HL-60 (cell line): ENCODE measurements around the gene SRGAP3.

Experiments
- DNase-seq, 2 experiments: peaks; one replicate each; pipeline ENCODE4 v3.0.0-alpha.2; 2010 to 2020; ENCODE audit warnings: low read depth in 1 of 2, low spot score in 1 of 2
- H3K27ac ChIP-seq: fragments of 250-450 bp; sonication (Bioruptor Pico); replicated peaks from 2 replicates; pipeline ENCODE4 v1.5.1; 2020; ENCODE audit warnings: mild to moderate bottlenecking, moderate library complexity
- H3K27me3 ChIP-seq: fragments of 250-450 bp; sonication (Bioruptor Pico); 2 replicates; pipeline ENCODE4 v1.5.1; 2021; ENCODE audit warnings: mild to moderate bottlenecking, moderate library complexity; ENCODE audit not compliant: insufficient read depth, poor library complexity, severe bottlenecking
- H3K4me3 ChIP-seq: replicated peaks from 2 replicates; pipeline ENCODE4 v1.5.1; 2011; ENCODE audit warnings: mild to moderate bottlenecking, control low read depth, low read length; ENCODE audit not compliant: insufficient read depth
- GABPA ChIP-seq: IDR thresholded peaks from 2 replicates; pipeline ENCODE4 v1.6.1; 2012; ENCODE audit warnings: low read depth
- POLR2AphosphoS5 ChIP-seq: IDR thresholded peaks from 2 replicates; pipeline ENCODE4 v1.6.1; 2012; ENCODE audit warnings: low read depth
- SPI1 ChIP-seq: IDR thresholded peaks from 2 replicates; pipeline ENCODE4 v1.6.1; 2012; ENCODE audit warnings: low read depth, mild to moderate bottlenecking, borderline replicate concordance
- TF ChIP-seq, protein P1 (sequence below): IDR thresholded peaks from one replicate; pipeline ENCODE4 v1.5.1; 2011; ENCODE audit warnings: low read length, control low read depth, inconsistent platforms; ENCODE audit not compliant: insufficient read depth
- TF ChIP-seq, protein P2 (sequence below): IDR thresholded peaks from 2 replicates; pipeline ENCODE4 v1.6.1; 2012; ENCODE audit warnings: low read depth; ENCODE audit not compliant: insufficient replicate concordance

SRGAP3 gene

DNA sequence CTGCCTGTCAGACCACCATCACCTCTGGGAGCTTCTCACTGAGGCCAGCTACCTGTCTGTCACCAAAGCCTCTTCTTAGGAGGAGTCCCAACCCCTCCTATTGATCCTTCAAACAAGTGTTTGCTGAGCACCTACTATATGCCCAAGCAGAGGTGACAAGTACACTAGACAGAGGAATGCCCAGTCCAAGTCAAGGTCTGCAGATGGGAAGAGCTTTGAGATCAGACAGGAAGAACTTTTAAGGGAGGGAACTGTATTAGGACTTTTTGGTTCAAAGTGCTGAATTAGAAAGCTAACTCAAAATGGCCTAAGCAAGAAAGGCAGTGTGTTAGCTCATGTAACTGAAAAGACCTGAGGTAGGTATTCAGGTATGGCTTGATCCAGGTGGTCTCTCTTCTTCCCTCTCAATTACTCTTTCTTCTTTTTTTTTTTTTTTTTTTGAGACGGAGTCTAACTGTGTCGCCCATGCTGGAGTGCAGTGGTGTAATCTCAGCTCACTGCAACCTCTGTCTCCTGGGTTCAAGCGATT lies 282.6 kb downstream of the SRGAP3 start:
- TF ChIP-seq, protein P1, sequence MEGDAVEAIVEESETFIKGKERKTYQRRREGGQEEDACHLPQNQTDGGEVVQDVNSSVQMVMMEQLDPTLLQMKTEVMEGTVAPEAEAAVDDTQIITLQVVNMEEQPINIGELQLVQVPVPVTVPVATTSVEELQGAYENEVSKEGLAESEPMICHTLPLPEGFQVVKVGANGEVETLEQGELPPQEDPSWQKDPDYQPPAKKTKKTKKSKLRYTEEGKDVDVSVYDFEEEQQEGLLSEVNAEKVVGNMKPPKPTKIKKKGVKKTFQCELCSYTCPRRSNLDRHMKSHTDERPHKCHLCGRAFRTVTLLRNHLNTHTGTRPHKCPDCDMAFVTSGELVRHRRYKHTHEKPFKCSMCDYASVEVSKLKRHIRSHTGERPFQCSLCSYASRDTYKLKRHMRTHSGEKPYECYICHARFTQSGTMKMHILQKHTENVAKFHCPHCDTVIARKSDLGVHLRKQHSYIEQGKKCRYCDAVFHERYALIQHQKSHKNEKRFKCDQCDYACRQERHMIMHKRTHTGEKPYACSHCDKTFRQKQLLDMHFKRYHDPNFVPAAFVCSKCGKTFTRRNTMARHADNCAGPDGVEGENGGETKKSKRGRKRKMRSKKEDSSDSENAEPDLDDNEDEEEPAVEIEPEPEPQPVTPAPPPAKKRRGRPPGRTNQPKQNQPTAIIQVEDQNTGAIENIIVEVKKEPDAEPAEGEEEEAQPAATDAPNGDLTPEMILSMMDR: no peak
- no peak for TF ChIP-seq SPI1
- TF ChIP-seq POLR2AphosphoS5: no peak
- TF ChIP-seq, protein P2, sequence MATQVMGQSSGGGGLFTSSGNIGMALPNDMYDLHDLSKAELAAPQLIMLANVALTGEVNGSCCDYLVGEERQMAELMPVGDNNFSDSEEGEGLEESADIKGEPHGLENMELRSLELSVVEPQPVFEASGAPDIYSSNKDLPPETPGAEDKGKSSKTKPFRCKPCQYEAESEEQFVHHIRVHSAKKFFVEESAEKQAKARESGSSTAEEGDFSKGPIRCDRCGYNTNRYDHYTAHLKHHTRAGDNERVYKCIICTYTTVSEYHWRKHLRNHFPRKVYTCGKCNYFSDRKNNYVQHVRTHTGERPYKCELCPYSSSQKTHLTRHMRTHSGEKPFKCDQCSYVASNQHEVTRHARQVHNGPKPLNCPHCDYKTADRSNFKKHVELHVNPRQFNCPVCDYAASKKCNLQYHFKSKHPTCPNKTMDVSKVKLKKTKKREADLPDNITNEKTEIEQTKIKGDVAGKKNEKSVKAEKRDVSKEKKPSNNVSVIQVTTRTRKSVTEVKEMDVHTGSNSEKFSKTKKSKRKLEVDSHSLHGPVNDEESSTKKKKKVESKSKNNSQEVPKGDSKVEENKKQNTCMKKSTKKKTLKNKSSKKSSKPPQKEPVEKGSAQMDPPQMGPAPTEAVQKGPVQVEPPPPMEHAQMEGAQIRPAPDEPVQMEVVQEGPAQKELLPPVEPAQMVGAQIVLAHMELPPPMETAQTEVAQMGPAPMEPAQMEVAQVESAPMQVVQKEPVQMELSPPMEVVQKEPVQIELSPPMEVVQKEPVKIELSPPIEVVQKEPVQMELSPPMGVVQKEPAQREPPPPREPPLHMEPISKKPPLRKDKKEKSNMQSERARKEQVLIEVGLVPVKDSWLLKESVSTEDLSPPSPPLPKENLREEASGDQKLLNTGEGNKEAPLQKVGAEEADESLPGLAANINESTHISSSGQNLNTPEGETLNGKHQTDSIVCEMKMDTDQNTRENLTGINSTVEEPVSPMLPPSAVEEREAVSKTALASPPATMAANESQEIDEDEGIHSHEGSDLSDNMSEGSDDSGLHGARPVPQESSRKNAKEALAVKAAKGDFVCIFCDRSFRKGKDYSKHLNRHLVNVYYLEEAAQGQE: no peak
- TF ChIP-seq GABPA: no peak
- Histone ChIP-seq H3K27ac (no peak overlapping the region), H3K27me3 (no peaks in the 10 kb centered on the region), H3K4me3 (no peak overlapping the region)
- no peak for DNase-seq

DNA sequence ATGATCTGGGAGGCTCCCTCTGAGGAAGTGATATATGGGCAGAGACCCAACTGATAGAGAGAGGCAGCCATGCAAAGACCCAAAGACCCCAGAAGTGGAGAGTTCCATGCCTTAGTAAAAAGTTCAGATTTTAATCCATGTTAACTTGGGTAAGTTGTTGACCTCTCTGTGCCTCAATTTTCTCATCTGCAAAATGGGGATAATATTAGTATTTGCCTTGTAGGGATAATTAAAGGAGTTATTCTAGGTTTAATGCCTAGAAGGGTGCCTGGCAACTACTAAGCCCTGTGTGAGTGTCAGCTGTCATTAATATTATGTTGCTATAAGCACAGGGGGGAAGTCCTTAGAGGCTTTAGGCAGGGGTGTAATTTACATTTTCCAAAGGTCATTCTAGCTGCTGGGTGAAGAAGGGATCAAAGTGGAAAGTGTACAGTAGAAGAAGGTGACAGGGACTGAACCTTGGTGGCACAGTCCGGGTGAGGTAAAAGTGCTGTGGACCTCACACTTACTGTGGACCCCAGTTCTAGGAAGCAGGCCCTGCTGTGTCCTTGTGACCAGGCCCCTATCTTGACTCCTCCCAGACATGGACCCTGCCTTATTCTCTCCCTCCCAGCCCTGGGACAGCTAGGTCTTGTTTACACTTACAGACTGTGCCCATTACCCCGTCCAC lies 283.2 kb downstream of the SRGAP3 start:
- Histone ChIP-seq H3K27ac (no peak overlapping the region), H3K27me3 (no peaks in the 10 kb centered on the region), H3K4me3 (no peak overlapping the region)
- TF ChIP-seq SPI1 (no peak), GABPA (no peak), POLR2AphosphoS5 (no peak)
- TF ChIP-seq, protein P1: no peak
- TF ChIP-seq, protein P2: no peak
- no peak for DNase-seq

DNA sequence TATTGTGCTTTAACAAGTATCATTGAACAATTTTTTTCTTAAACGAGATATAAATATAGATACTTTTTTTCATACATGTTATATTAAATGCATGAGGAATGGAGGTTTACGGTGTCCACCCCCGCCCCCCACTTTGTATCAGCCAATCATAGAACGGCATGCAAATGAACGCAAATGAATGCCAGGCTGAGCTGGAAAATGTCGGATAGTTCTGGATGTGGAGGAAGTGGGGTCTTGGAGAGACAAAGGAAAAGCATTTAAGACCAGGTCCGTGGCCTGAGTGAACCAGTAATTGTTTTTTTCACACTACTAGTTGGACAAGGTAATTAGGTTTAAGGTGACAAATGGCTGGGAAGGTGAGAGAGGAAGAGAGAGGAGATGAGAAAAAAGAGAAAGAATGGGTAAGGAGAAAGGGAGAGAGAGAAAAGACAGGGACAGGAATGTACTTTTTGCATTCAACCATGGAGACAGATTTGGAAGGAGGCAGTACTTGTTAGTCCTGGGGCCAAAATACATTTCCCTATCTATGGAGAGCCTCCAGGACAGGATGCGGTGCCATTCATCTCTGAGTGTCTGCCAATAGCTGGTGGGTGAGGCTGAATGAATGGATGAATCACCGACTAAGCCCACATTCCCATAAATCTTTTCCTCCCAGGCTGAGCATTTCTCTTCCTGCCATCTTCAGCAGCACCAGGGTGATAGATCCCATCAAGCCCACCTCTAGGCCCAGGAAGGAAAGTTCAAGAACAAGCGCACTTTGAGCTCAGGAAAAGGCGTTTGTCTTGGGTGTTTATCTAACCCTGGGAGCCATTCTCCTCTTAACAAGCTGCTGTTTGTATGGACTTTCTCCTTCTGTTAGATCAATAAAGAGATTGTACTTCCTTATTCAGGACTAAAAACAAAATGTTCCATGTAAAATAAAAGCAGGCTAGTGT lies 284.7 kb downstream of the SRGAP3 start:
- H3K27me3 ChIP-seq: no peaks in the 10 kb centered on the region
- H3K27ac ChIP-seq: no peak overlapping the region
- H3K4me3 ChIP-seq: no peak overlapping the region
- TF ChIP-seq POLR2AphosphoS5: no peak
- TF ChIP-seq SPI1: no peak
- TF ChIP-seq, protein P1: no peak
- TF ChIP-seq, protein P2: no peak
- TF ChIP-seq GABPA: no peak
- DNase-seq: no peak
